ENCODE data around the gene PRR3. TPM values are rescaled to one million over a fixed set of nuclear protein-coding genes. Genes with fewer than 3 reads are reported as not detected.

PRR3 gene
- total and polyA plus RNA-seq, 9 of the 15 experiments (the other 6 are each of a cell fraction or from before 2014, with no cell fraction given): 23.5 to 59.6 (median 28.8) TPM

- no peak for TF ChIP-seq PATZ1 (CRISPR knock-in tag; IDR thresholded peaks at IDR 0.05; ENCODE audit: borderline replicate concordance)
- no peak for TF ChIP-seq HEY1 (CRISPR knock-in tag; IDR thresholded peaks at IDR 0.05; ENCODE audit: borderline replicate concordance)
- no peak for TF ChIP-seq FUS (optimal IDR thresholded peaks at IDR 0.05; ENCODE audit: low read depth, low read length)
- TF ChIP-seq RBM25 (IDR thresholded peaks at IDR 0.05; ENCODE audit: low read depth, low read length, severe bottlenecking): no peak
- TF ChIP-seq SIX5 (IDR thresholded peaks at IDR 0.05; ENCODE audit: borderline replicate concordance in 1 of 2, insufficient read depth in 1 of 2, low read depth in 1 of 2, low read length in 2 of 2): peak; percentile 26 to 43; a peak in 3 of 4 replicates
- TF ChIP-seq TFAP4 (CRISPR knock-in tag; IDR thresholded peaks at IDR 0.05; ENCODE audit: borderline replicate concordance): peak; percentile 81
- TF ChIP-seq CSDE1 (IDR thresholded peaks at IDR 0.05): peak in 1 of 2 experiments; percentile 99; a peak in 3 of 4 replicates
- peak; percentile 12; the same call in 1 of the 2 replicates for TF ChIP-seq SOX6 (IDR thresholded peaks at IDR 0.05)
- TF ChIP-seq BDP1 (IDR thresholded peaks at IDR 0.05; ENCODE audit: insufficient read depth, insufficient read length): no peak
- TF ChIP-seq ZNF431 (CRISPR knock-in tag; IDR thresholded peaks at IDR 0.05): peak; percentile 31
- TF ChIP-seq ZNF140 (CRISPR knock-in tag; IDR thresholded peaks at IDR 0.05): no peak
- TF ChIP-seq BRF1 (IDR thresholded peaks at IDR 0.05; ENCODE audit: borderline replicate concordance, extremely low read depth, insufficient read length): no peak
- peak in 1 of 2 experiments; percentile 97; a peak in 3 of 4 replicates for TF ChIP-seq KDM4B (IDR thresholded peaks at IDR 0.05; ENCODE audit: borderline replicate concordance in 2 of 2, low read depth in 1 of 2)
- TF ChIP-seq MYNN (IDR thresholded peaks at IDR 0.05): no peak
- no peak for TF ChIP-seq MYNN (CRISPR knock-in tag; IDR thresholded peaks at IDR 0.05)
- peak; percentile 77 for TF ChIP-seq VEZF1 (CRISPR knock-in tag; IDR thresholded peaks at IDR 0.05)
- TF ChIP-seq SUPT5H (IDR thresholded peaks at IDR 0.05): peak; percentile 93
- peak; percentile 56; the same call in 1 of the 2 replicates for TF ChIP-seq NR2C2 (CRISPR knock-in tag; IDR thresholded peaks at IDR 0.05)
- peak; percentile 99 for TF ChIP-seq NR2C2 (tag; IDR thresholded peaks at IDR 0.05)
- TF ChIP-seq ZNF280A (IDR thresholded peaks at IDR 0.05; ENCODE audit: low read depth, partially characterized antibody): no peak
- TF ChIP-seq ETV5 (CRISPR knock-in tag; IDR thresholded peaks at IDR 0.05; ENCODE audit: low read depth): peak; percentile 90
- no peak for TF ChIP-seq KLF1 (tag; IDR thresholded peaks at IDR 0.05)
- TF ChIP-seq POLR2A (conservative IDR thresholded peaks at IDR 0.05): peak; percentile 94
- peak; percentile 58; the same call in 1 of the 2 replicates for TF ChIP-seq CHD2 (IDR thresholded peaks at IDR 0.05; ENCODE audit: low read depth, low read length)
Measured at GRCh38 chr6:30556906-30557682, at the start of gene PRR3 (continued).
